Ascending aorta (tissue), 2 donors: ENCODE measurements around the gene RBMS3. TPM values are rescaled to one million over a fixed set of nuclear protein-coding genes. Genes with fewer than 3 reads are reported as not detected.

Experiments
- DNase-seq, 2 donors: peaks; one replicate each; pipeline ENCODE4 v3.0.0-alpha.2; 2019; ENCODE audit warnings: low spot score in 2 of 2
- H3K27ac ChIP-seq, 2 donors: fragments of 200-600 bp; sonication (generic); one replicate each; pipeline ENCODE4 v1.5.1; 2016 to 2017; ENCODE audit warnings: mild to moderate bottlenecking in 1 of 2
- H3K27me3 ChIP-seq: fragments of 200-600 bp; sonication (generic); one replicate; pipeline ENCODE4 v1.5.1; 2017
- H3K36me3 ChIP-seq, 2 donors: fragments of 200-600 bp; sonication (generic); one replicate each; pipeline ENCODE4 v1.5.1; 2016
- H3K4me1 ChIP-seq, 2 donors: fragments of 200-600 bp; sonication (generic); one replicate each; pipeline ENCODE4 v1.5.1; 2016 to 2017; ENCODE audit warnings: mild to moderate bottlenecking in 1 of 2
- H3K4me3 ChIP-seq, 2 donors: fragments of 200-600 bp; sonication (generic); one replicate each; pipeline ENCODE4 v1.5.1; 2016 to 2017; ENCODE audit warnings: mild to moderate bottlenecking in 1 of 2
- H3K9me3 ChIP-seq, 2 donors: fragments of 200-600 bp; sonication (generic); one replicate each; pipeline ENCODE4 v1.5.1; 2016
- intact Hi-C: fragments of 100-400 bp; cut with DNase I; formaldehyde crosslinking; loops from one replicate; pipeline ENCODE4 v1.15.1; 2023
- total RNA-seq: library from RNA; depleted of rRNA; stranded (reverse); fragments of >200 nt; gene quantifications from one replicate; pipeline ENCODE4 v1.1.0, GENCODE V29; 2016
- TF ChIP-seq, protein P1 (sequence below), 3 experiments: fragments of 200-600 bp in 2 of 3; fragments of 450-650 bp in 1 of 3; sonication (generic) in 2 of 3; IDR thresholded peaks; one replicate each; pipeline ENCODE4 v1.5.1; 2016 to 2019; ENCODE audit warnings: antibody characterized with exemption in 3 of 3, mild to moderate bottlenecking in 1 of 3, moderate library complexity in 1 of 3

RBMS3 gene
- total RNA-seq, 1 donor from 2014 or later: 65.8 TPM

DNA sequence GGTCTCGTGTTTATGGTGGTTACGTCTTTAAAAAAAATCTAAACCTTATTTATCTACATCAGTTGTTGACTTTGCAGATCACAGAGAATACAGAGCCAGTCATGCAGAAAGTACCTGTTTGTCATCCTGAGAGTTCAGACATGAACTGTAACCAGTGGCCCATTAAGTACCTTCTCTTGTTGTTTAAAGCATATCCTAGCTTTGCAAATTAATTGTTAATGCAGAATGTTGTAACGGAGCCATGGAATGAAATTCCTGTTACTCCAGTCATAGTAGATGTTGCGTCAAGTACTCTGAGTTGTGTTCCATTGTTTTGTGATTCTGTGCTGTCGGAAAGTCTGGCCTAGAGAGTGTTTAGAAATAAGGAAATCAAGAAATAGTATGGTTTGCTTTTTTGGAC is 205.2 kb downstream of the RBMS3 start:
- Histone ChIP-seq H3K4me1 (peaks cover 0 to 4% of the 10 kb centered on the region in 2 donors), H3K4me3 (no peak overlapping the region), H3K27me3 (no peaks in the 10 kb centered on the region), H3K27ac (peak overlapping the region in 1 of 2 donors; percentile 8), H3K36me3 (no peaks in the 10 kb centered on the region), H3K9me3 (no peaks in the 10 kb centered on the region)
- intact Hi-C loops: no loop called here
- DNase-seq: no peak
- TF ChIP-seq, protein P1, sequence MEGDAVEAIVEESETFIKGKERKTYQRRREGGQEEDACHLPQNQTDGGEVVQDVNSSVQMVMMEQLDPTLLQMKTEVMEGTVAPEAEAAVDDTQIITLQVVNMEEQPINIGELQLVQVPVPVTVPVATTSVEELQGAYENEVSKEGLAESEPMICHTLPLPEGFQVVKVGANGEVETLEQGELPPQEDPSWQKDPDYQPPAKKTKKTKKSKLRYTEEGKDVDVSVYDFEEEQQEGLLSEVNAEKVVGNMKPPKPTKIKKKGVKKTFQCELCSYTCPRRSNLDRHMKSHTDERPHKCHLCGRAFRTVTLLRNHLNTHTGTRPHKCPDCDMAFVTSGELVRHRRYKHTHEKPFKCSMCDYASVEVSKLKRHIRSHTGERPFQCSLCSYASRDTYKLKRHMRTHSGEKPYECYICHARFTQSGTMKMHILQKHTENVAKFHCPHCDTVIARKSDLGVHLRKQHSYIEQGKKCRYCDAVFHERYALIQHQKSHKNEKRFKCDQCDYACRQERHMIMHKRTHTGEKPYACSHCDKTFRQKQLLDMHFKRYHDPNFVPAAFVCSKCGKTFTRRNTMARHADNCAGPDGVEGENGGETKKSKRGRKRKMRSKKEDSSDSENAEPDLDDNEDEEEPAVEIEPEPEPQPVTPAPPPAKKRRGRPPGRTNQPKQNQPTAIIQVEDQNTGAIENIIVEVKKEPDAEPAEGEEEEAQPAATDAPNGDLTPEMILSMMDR (IDR thresholded peaks at IDR 0.05): no peak

DNA sequence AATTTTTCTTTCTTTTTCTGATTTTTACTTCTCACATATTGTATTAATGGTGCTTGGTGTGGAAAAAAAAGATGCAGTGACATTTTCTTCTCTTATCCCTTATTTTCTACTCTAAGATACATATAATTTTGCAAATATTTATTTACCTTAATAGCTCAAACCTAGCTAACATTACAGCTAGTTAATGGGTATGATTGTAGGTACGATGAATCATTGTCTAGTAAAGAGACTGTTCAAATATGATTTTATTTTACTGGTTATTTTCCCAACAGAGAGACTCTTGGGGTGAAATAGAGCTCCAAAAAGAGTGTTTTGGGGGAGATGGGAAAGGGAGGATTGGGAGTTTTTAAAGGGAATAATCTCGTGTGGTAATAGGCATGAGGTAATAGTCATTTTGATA is 206.0 kb downstream of the RBMS3 start:
- H3K27ac ChIP-seq: no peak overlapping the region
- no peak overlapping the region for H3K4me3 ChIP-seq
- intact Hi-C loops: no loop called here
- no peak for DNase-seq
- H3K9me3 ChIP-seq: no peaks in the 10 kb centered on the region
- H3K4me1 ChIP-seq: peaks cover 0 to 4% of the 10 kb centered on the region in 2 donors
- no peaks in the 10 kb centered on the region for H3K36me3 ChIP-seq
- TF ChIP-seq, protein P1 (IDR thresholded peaks at IDR 0.05): no peak
- H3K27me3 ChIP-seq: no peaks in the 10 kb centered on the region

DNA sequence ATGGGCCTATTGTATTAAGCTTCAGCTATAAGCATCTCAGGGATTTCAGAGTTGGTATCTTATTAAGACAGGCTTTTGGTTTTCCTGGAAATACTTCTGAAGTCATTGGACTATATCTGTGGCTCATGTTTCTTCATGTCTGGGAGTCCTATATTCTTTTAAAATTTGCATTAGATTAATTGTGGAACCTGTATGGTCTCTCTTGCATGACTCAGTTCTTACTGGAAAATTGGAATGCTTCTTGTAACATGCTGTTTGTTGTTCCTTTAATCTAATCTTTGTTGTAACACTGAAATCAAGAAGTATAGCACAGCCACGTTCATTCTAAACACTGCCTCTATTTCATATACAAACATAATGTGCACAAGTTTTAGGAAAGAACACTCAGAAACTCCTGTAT is 208.1 kb downstream of the RBMS3 start:
- H3K27ac ChIP-seq: no peak overlapping the region
- TF ChIP-seq, protein P1 (IDR thresholded peaks at IDR 0.05): no peak
- H3K4me1 ChIP-seq: peaks cover 0 to 4% of the 10 kb centered on the region in 2 donors
- intact Hi-C loops: no loop called here
- H3K36me3 ChIP-seq: no peaks in the 10 kb centered on the region
- no peaks in the 10 kb centered on the region for H3K27me3 ChIP-seq
- no peak overlapping the region for H3K4me3 ChIP-seq
- no peaks in the 10 kb centered on the region for H3K9me3 ChIP-seq
- DNase-seq: no peak

DNA sequence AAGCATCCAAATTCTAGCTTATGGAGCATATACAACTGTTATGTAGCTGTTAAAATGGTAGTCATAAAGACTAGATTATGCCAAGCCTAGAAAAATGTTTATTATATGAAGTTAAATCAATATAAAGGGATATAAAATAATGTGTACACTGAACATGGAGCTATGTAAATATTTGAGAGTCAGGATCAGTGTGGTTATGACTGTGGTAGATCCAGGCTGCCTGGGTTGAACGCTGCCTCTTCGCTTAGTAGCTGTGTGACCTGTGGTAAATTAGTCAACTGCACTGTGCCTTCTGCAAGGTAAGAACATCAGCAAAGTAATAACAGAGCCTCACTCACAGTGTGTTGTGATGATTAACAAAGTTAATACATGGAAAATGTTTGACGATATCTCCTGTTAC is 212.2 kb downstream of the RBMS3 start:
- DNase-seq: no peak
- Histone ChIP-seq H3K36me3 (no peaks in the 10 kb centered on the region), H3K4me3 (no peak overlapping the region), H3K27ac (no peak overlapping the region), H3K27me3 (no peaks in the 10 kb centered on the region), H3K4me1 (no peaks in the 10 kb centered on the region), H3K9me3 (no peaks in the 10 kb centered on the region)
- TF ChIP-seq, protein P1 (IDR thresholded peaks at IDR 0.05): no peak
- intact Hi-C loops: loop anchor here (10.0 kb wide), 1 partner anchor 58 kb away; no protein-coding TSS in a partner anchor

DNA sequence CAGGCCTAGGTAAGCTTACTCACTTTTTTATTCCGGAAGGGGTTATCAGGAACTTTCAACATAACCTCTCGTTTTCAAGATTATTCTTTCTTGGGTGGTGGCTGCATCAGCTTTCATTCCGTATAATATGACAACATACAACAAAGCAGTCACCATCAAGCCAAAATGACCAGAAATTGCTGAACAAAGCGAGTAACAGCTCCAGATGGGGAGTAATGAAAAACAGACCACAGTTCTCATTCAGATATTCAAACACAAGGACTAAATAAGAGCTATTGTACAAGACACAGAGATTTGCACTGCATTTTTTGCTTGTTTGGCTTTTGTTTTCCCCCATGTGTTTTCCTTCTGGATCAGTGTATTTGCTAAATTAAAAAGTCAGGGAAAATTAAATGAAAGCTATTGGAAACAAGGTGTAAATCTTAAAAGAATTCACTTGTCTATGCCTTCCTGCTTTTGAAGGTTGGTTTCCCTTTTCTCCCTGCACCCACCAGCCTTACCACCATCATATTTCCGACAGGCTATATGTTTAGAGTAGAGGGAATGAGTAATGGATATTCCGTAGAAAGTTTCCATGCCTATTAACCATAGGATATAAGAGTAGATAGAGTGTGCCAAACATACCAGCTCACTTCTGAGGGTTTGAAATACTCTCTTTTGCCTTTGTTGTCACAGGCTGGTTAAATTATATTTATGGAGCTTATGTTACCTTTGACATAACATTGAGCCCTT is 213.6 kb downstream of the RBMS3 start:
- H3K9me3 ChIP-seq: no peaks in the 10 kb centered on the region
- H3K4me3 ChIP-seq: no peak overlapping the region
- no peaks in the 10 kb centered on the region for H3K27me3 ChIP-seq
- H3K27ac ChIP-seq: peak overlapping the region in 1 of 2 donors; percentile 17
- no peaks in the 10 kb centered on the region for H3K4me1 ChIP-seq
- TF ChIP-seq, protein P1 (IDR thresholded peaks at IDR 0.05): no peak
- intact Hi-C loops: loop anchor here (10.0 kb wide), 1 partner anchor 60 kb away; no protein-coding TSS in a partner anchor
- H3K36me3 ChIP-seq: no peaks in the 10 kb centered on the region
- DNase-seq: no peak
